Nucleus accumbens (tissue), 56 donors: ENCODE data around the gene CGB1.
"Not testable (repeated sequence)": the region's sequence is repeated elsewhere in the genome, so short reads cannot be mapped to it uniquely, and the experiment has no call there.

Experiments
- DNase-seq, 56 donors: peaks; one replicate each; lab custom pipeline; 2025; lab: John Stamatoyannopoulos, UW

CGB1 gene

GRCh38 chr19:49059053-49059452, 22.4 kb upstream of the CGB1 start:
- no peak for DNase-seq

- DNase-seq = no peak
Measured at GRCh38 chr19:49058562-49058961, 21.9 kb upstream of the CGB1 start.

GRCh38 chr19:49057636-49058234, 21.0 kb upstream of the CGB1 start, which contains the start of gene CGB7:
Gene CGB7 (minus strand): TSS chr19:49057749. CDS start chr19:49055375, 2,374 bp downstream.
- DNase-seq = peak in 3 of 56 donors; percentile 1 to 22 (median 13)

GRCh38 chr19:49056902-49057596, 20.4 kb upstream of the CGB1 start:
- not testable (repeated sequence) for DNase-seq

- DNase-seq = peak in 4 of 56 donors; percentile 7 to 21 (median 14)
Measured at GRCh38 chr19:49056101-49056901, 19.6 kb upstream of the CGB1 start.

GRCh38 chr19:49050376-49051033, 13.8 kb upstream of the CGB1 start:
- DNase-seq = not testable (repeated sequence)

- DNase-seq = not testable (repeated sequence)
Measured at GRCh38 chr19:49049834-49050233, 13.1 kb upstream of the CGB1 start.

- DNase-seq = not testable (repeated sequence)
Measured at GRCh38 chr19:49049011-49049410, 12.3 kb upstream of the CGB1 start, which contains the start of gene CGB8. Gene CGB8 (minus strand): TSS chr19:49049111. CDS start chr19:49048739, 372 bp downstream.

GRCh38 chr19:49043548-49043947, 6.9 kb upstream of the CGB1 start, which contains the start of gene CGB5:
Gene CGB5 (plus strand): TSS chr19:49043848. CDS start chr19:49044210, 362 bp downstream.
- not testable (repeated sequence) for DNase-seq

- not testable (repeated sequence) for DNase-seq
Measured at GRCh38 chr19:49042666-49043065, 6.0 kb upstream of the CGB1 start.

GRCh38 chr19:49042177-49042576, 5.5 kb upstream of the CGB1 start:
- DNase-seq = no peak

- not testable (repeated sequence) for DNase-seq
Measured at GRCh38 chr19:49039736-49040135, 3.0 kb upstream of the CGB1 start.

- not testable (repeated sequence) for DNase-seq
Measured at GRCh38 chr19:49038557-49039276, 2.0 kb upstream of the CGB1 start.

GRCh38 chr19:49038111-49038510, 1.4 kb upstream of the CGB1 start:
- DNase-seq = not testable (repeated sequence)

- DNase-seq = not testable (repeated sequence)
Measured at GRCh38 chr19:49031642-49032301, 4.9 kb downstream of the CGB1 start, which contains the start of gene CGB2. Gene CGB2 (plus strand): TSS chr19:49031890. CDS start chr19:49032096, 206 bp downstream.

GRCh38 chr19:49030323-49030722, 6.4 kb downstream of the CGB1 start:
- not testable (repeated sequence) for DNase-seq

- not testable (repeated sequence) for DNase-seq
Measured at GRCh38 chr19:49029749-49030148, 6.9 kb downstream of the CGB1 start.

GRCh38 chr19:49028686-49029085, 8.0 kb downstream of the CGB1 start:
- not testable (repeated sequence) for DNase-seq

GRCh38 chr19:49025599-49025998, 11.1 kb downstream of the CGB1 start:
- DNase-seq = not testable (repeated sequence)
